HAP-1 (cell line): ENCODE data around the gene STKLD1.
A peak's percentile ranks its signal among the peaks of the same experiment; 100 is the strongest.
"Not testable (repeated sequence)": the region's sequence is repeated elsewhere in the genome, so short reads cannot be mapped to it uniquely, and the experiment has no call there.

Experiments used
- DNase-seq, 2 experiments: peaks; one replicate each; pipeline ENCODE4 v3.0.0-alpha.2; 2016 to 2020; ENCODE audit warnings: low spot score in 2 of 2
- H3K27me3 ChIP-seq: fragments of 250-450 bp; sonication (Bioruptor Pico); 2 replicates; pipeline ENCODE4 v1.5.1; 2020; ENCODE audit warnings: low read depth, mild to moderate bottlenecking, moderate library complexity
- H3K36me3 ChIP-seq: fragments of 250-450 bp; sonication (Bioruptor Pico); replicated peaks from 2 replicates; pipeline ENCODE4 v1.5.1; 2020; ENCODE audit warnings: mild to moderate bottlenecking
- H3K4me1 ChIP-seq: fragments of 250-450 bp; sonication (Bioruptor Pico); 2 replicates; pipeline ENCODE4 v1.5.1; 2020; ENCODE audit warnings: mild to moderate bottlenecking
- H3K4me3 ChIP-seq: fragments of 250-450 bp; sonication (Bioruptor Pico); 2 replicates; pipeline ENCODE4 v1.5.1; 2020; ENCODE audit warnings: mild to moderate bottlenecking, moderate library complexity
- H3K9me3 ChIP-seq: fragments of 250-450 bp; sonication (Bioruptor Pico); 2 replicates; pipeline ENCODE4 v1.5.1; 2020; ENCODE audit warnings: mild to moderate bottlenecking, moderate library complexity
- in situ Hi-C: fragments of 300-500 bp; cut with MboI; formaldehyde crosslinking; loops from 3 replicates; pipeline ENCODE4 v1.14.3; 2020; ENCODE audit warnings: low sequenced_read_pairs, inconsistent platforms, mixed read lengths

The STKLD1 gene

DNA sequence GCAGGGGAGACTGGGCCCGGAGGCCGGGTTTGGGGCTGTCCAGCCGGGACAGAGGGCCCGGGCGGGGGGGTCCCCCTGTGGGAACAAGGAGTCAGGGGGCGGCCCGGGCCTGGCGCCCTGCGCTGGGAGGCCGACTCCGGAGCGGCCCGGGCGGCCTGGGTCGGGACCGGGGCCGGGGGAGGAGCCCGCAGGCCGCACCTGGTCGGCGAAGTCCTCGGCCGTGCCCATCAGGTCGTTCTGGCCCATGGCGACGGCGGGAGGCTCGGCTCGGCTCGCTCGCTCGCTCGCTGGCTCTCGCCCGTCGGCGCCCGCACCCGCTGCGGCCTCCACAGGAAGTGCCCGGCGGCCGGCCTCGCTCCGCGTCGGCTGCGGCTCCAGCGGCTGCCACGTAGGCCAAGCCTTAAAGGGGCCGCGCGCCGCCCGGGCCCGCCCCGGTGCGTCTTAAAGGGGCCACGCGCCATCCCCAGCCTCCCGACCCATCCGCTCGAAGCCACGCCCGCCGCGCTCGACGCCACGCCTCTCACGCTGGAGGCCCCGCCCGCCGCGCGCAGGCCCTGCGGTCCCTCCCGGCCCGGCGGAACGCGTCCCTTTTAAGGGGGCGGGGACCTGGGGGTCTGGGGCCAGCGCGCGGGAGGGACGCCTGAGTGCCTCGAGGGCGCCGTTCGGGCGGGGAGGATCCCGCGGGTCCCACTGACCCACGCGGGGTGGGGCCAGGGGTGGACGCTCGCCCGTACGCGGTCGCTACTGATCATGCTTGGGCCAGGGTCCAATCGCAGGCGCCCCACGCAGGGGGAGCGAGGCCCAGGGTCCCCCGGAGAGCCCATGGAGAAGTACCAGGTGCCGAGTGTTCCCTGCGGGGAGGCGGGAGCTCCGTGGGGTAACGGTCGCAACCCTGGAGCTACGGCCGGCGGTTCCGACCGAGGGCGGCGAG lies at the start of gene STKLD1, which contains the start of gene SURF4:
Gene STKLD1, plus strand, starts transcription at position 643 of the 931 bp plus-strand sequence. Its CDS starts 108 bp downstream, at position 751.
Gene SURF4, minus strand, starts transcription at position 337 of the 931 bp plus-strand sequence. Its CDS starts 91 bp downstream, at position 246.
- peak; percentile 92 to 96 for DNase-seq
- Histone ChIP-seq H3K4me1 (peaks cover 13% of the 10 kb centered on the region), H3K36me3 (peaks cover 28% of the 10 kb centered on the region), H3K4me3 (peak within 1 kb of the TSS; percentile 86), H3K9me3 (no peaks in the 10 kb centered on the region), H3K27me3 (no peaks in the 10 kb centered on the region)
- in situ Hi-C loops, result no loop called here

DNA sequence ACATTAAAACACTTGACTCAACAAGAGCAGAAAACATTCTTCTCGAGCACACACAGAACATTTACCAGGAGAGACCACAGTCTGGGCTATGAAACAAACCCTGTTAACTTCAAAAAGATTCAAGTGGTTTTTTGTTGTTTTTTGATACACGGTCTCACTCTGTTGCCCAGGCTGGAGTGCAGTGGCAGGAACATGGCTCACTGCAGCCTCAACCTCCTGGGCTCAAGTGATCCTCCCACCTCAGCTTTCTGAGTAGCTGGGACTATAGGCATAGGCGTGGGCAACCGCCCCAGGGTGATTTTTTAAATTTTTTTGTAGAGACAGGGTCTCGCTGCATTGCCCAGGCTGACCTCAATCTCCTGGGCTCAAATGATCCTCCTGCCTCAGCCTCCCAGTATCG lies 49.1 kb upstream of the STKLD1 start:
- not testable (repeated sequence) for H3K9me3 ChIP-seq, H3K4me3 ChIP-seq, H3K27me3 ChIP-seq, DNase-seq, H3K4me1 ChIP-seq
- in situ Hi-C loops, result loop anchor here (10.0 kb wide), 2 partner anchors 92 to 142 kb away; no protein-coding TSS in a partner anchor
- H3K36me3 ChIP-seq, result peaks cover 15% of the 10 kb centered on the region

DNA sequence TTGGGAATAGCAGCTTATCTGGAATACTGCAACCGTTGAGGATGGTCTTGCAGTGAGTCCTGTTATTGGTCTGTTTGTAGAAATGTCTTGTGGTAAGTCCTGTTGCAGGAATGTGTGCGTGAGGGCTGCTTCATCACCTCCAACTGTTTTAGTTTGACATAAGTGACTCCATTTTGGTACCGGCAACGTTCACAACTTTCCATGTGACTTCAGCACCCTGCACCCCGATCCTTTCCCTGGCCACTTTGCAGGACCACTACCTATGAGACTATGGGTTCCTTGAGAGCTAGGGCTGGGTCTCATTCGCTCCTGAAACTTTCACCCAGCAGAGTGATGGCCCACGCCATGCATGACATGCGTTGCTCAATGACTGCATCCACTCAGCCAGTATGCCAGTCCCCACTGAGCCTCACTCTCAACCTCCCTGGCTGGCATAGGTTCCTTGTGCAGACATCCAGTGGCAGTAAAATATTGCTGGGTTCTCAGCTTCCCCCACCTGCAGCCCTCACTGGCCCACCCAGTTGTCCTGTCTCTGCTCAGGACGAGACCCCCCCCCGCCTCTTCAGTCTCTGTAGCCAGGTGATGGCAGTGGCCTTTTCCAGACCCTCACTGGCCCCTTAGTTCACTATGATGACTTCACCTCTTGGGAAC lies 48.2 kb upstream of the STKLD1 start:
- in situ Hi-C loops, result loop anchor here (10.0 kb wide), 2 partner anchors 93 to 143 kb away; no protein-coding TSS in a partner anchor
- peaks cover 25% of the 10 kb centered on the region for H3K36me3 ChIP-seq
- H3K4me1 ChIP-seq, result no peaks in the 10 kb centered on the region
- DNase-seq, result no peak
- H3K27me3 ChIP-seq, result no peaks in the 10 kb centered on the region
- no peak overlapping the region for H3K4me3 ChIP-seq
- H3K9me3 ChIP-seq, result no peaks in the 10 kb centered on the region

DNA sequence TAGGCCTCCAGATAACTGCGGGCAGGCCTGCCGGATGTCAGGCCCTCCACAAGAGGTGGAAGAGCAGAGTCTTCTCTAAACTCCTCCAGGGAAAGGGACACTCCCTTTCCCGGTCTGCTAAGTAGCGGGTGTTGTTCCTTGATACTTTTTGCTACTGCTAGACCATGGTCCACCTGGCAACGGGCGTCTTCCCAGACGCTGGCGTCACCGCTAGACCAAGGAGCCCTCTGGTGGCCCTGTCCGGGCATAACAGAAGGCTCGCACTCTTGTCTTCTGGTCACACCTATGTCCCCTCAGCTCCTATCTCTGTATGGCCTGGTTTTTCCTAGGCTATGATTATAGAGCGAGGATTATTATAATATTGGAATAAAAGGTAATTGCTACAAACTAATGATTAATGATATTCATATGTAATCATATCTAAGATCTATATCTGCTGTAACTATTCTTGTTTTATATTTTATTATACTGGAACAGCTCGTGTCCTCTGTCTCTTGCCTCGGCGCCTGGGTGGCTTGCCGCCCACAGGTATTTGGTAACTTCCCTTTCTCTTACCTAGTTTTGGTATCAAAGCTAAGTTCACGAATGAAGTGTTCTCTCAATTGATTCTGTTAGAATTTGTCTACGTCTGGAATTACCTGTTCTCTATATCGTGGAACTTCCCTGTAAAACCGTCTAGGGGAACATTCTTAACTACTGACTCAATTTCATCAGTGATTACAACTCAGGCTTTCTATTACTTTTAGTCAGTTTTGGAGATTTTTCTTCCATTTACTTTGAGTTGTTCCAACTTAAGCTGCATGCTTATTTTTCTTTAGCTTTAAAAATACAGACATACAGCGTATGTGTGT lies 46.6 kb upstream of the STKLD1 start:
- H3K4me1 ChIP-seq, H3K9me3 ChIP-seq, H3K27me3 ChIP-seq, H3K4me3 ChIP-seq: not testable (repeated sequence)
- in situ Hi-C loops, result loop anchor here (10.0 kb wide), 2 partner anchors 95 to 145 kb away; no protein-coding TSS in a partner anchor
- peak in 1 of 2 experiments; percentile 56 for DNase-seq
- H3K36me3 ChIP-seq, result peaks cover 40% of the 10 kb centered on the region

DNA sequence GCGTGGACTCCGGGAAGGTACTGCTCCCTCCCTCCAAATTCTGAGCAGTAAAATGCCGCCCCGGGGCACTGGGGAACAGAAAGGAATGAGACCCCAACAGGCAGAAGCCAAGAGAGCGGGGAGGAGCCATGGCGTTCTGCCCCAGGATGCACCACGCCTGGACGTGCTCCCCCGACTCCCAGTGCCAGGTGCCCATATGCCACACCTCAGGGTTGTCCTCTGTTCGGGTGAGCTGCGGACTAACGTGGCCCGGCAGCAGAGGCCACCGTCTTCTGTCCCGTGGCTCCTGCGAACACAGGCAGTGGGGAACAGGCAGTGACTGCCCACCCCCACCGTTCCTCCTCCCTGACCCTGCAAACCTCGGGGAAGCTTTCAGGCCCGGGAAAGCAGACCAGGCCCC lies 44.9 kb upstream of the STKLD1 start:
- no peaks in the 10 kb centered on the region for H3K27me3 ChIP-seq
- in situ Hi-C loops, result no loop called here
- no peak for DNase-seq
- H3K36me3 ChIP-seq, result peaks cover 47% of the 10 kb centered on the region
- no peaks in the 10 kb centered on the region for H3K9me3 ChIP-seq
- no peak overlapping the region for H3K4me3 ChIP-seq
- peaks cover 4% of the 10 kb centered on the region for H3K4me1 ChIP-seq

DNA sequence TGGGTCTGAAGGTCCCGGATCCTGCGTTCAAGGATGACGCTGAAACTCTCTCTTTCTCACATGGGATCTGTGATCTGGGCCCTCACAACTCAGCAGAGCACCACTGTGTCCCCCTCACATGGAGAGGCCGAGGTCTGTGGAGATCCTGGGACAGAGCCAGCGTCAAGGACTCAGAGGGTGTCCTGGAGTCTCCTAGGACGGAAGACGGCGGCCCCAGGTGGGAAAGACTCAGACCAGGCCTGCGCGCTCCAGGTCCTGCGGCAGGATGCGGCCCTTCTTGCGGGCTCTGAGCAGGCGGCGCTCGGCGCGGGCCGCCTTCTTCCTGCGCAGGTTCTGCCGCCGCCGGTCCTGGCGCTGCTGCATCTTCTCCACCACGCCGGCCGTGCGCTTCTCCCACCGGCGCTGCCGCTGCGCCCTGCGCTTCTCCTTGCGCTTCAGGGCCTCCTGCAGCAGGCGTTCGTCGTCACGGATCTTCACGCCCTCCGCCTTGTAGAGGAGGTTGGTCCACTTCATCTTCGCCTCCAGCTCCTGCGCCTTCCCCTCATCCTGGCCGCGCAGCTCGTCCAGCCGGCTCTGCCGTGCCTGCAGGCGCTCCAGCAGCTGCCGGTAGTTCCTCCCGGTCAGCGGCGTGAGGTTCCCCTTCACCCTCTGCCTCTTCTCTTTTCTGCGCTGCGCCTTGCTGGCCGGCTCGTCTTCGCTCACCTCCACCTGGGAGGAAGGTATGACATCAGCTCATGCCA lies 44.4 kb upstream of the STKLD1 start:
- no peaks in the 10 kb centered on the region for H3K27me3 ChIP-seq
- peak in 1 of 2 experiments; percentile 4 for DNase-seq
- H3K4me3 ChIP-seq, result no peak overlapping the region
- in situ Hi-C loops, result no loop called here
- no peaks in the 10 kb centered on the region for H3K9me3 ChIP-seq
- peaks cover 47% of the 10 kb centered on the region for H3K36me3 ChIP-seq
- H3K4me1 ChIP-seq, result peaks cover 10% of the 10 kb centered on the region

DNA sequence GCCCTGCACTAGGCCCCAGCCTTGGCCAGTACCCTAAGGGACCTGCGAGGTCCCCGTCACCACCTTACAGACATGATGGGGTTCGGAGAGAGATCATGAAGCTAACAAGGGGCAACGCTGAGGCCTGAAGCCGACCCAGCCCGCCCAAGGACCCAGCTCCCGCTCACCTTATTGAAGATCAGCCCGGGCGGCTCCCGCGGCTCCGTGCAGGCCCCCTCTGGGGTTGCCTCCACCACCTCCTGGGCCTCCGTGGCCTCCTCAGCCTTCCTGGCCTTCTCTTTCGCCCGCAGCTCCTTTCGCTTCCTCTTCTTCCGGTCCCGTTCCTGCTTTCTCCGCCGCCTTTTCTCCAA lies 43.8 kb upstream of the STKLD1 start:
- H3K9me3 ChIP-seq, result no peaks in the 10 kb centered on the region

DNA sequence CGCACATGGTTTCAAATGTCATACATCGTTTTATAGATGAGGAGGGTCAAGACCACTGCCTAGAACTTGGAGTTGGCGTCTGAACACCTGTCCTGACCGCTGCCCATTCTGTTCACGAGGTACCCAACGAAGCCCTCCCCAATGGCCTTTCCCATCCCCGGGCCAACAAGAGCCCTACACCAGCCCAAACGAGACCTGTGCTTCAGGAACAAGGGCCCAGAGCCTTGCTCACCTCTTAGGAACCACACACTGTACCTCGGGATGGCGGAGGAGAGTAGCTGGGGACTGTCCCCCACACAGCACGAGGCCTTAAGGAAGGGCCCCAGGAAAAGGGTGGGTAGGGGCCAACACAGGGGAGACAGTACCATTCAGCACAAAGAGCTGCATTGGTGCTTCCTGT lies 43.2 kb upstream of the STKLD1 start:
- no peaks in the 10 kb centered on the region for H3K9me3 ChIP-seq
- in situ Hi-C loops, result no loop called here

More for the DNA sequence above, 43.8 kb upstream of the STKLD1 start:
- Histone ChIP-seq H3K4me3 (no peak overlapping the region), H3K27me3 (no peaks in the 10 kb centered on the region), H3K36me3 (peaks cover 47% of the 10 kb centered on the region), H3K4me1 (peaks cover 10% of the 10 kb centered on the region)
- DNase-seq, result peak in 1 of 2 experiments; percentile 4
- in situ Hi-C loops, result no loop called here

DNA sequence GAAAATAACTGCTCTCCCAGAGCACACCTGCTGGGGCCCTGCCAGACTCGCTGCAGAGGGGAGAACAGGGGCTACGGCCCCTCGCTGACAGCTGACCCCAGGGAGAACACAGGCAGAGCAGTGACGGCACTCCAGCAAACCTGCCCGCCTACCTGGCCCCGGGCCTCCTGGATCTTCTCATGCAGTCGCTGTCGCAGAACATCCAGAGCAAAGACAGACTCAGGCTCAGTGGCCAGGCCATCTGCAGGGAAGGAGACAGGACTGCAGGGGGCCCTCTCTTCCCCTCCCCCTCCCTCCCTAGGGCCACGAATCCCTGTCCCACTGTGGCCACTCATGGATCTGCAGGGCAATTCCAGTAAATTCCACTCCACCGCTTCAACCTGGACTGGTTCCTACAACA lies 42.6 kb upstream of the STKLD1 start:
- in situ Hi-C loops, result no loop called here
- no peaks in the 10 kb centered on the region for H3K27me3 ChIP-seq
- H3K36me3 ChIP-seq, result peaks cover 47% of the 10 kb centered on the region
- H3K4me1 ChIP-seq, result peaks cover 10% of the 10 kb centered on the region
- peak in 1 of 2 experiments; percentile 12 for DNase-seq
- H3K9me3 ChIP-seq, result no peaks in the 10 kb centered on the region
- H3K4me3 ChIP-seq, result no peak overlapping the region

More for the DNA sequence above, 43.2 kb upstream of the STKLD1 start:
- no peak overlapping the region for H3K4me3 ChIP-seq
- peaks cover 47% of the 10 kb centered on the region for H3K36me3 ChIP-seq
- DNase-seq, result peak in 1 of 2 experiments; percentile 6
- H3K4me1 ChIP-seq, result peaks cover 10% of the 10 kb centered on the region
- no peaks in the 10 kb centered on the region for H3K27me3 ChIP-seq

DNA sequence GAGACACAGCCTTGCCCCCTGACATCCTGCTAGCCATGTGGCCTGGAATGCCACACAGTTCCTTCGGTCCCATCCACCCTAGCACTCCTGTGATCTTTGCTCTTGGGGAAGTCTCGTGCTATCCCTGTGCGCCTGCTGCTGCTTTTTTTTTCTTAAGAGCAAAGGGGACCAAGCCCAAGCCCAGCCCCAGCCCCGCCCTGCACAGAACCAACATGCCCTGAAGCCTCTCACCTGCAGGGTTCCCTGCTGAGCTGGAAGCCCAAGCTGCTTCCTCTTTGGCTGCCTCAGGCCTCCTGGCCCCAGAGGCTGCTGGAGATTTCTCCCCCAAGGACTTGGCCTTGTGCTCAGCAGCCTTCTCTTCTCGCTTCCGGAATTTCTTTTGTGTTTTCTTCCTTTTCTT lies 42.0 kb upstream of the STKLD1 start:
- in situ Hi-C loops, result no loop called here
- Histone ChIP-seq H3K27me3 (no peaks in the 10 kb centered on the region), H3K4me1 (peaks cover 10% of the 10 kb centered on the region), H3K9me3 (no peaks in the 10 kb centered on the region), H3K4me3 (peak overlapping the region; percentile 99; the same call in 1 of the 2 replicates), H3K36me3 (peaks cover 47% of the 10 kb centered on the region)
- peak in 1 of 2 experiments; percentile 6 for DNase-seq

DNA sequence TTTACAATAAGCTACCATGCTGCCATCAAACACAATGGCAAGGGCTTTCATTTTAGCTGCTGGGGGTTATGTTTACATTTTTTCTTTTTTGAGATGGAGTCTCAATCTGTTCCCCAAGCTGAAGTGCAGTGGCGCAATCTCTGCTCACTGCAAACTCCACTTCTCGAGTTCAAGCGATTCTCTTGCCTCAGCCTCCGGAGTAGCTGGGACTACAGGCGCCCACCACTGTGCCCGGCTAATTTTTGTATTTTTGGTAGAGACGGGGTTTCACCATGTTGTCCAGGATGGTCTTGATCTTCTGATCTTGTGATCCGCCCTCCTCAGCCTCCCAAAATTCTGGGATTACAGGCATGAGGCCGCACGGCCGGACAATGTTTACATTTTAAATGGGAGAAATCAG lies 41.3 kb upstream of the STKLD1 start:
- H3K27me3 ChIP-seq, in situ Hi-C loops, H3K9me3 ChIP-seq: not testable (repeated sequence)
- Histone ChIP-seq H3K36me3 (peaks cover 49% of the 10 kb centered on the region), H3K4me3 (peak overlapping the region; percentile 99), H3K4me1 (peaks cover 10% of the 10 kb centered on the region)
- DNase-seq, result peak in 1 of 2 experiments; percentile 5

DNA sequence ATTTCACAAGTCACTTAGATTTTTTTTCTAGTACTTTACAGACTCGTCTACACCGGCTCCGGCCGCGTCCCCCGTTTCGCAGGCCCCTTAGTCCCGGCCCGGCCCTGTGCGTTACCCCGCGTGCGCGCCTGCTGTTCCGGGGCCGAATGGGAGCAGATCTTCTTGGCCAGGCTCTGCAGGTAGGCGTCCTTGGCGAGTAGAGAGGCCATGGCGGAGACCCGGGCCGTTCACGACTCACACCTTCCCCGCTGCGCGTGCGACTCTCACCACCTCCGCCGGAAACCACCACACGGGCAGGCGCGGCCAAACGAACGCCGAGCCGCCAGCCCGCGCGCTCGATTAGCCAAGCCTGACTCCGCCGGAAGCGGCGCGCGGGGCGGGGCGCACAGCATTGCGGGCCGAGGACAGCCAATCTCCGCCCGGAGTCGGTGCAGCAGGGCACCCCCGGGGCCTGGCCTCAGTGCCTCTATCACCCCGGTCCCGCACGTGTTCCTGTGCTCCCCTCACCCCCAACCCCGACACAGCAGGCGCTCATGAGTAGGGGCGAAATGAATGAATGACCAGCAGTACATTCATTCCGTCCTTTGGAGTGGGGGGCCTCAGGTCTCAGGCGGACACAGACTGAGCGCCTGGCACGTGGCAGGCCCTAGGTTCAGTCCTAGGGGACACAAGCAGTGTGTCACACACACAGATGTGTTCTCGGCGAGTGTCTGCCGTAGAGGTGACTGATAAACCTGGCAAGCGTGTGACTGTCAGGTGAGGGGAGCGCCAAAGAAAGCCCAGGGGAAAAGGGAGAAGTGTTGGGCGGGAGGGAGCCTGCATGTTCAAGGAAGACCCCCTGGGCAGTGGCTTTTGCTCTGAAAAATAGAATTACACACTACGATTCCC lies 40.0 kb upstream of the STKLD1 start, which contains the start of gene SURF6:
Gene SURF6, minus strand, starts transcription at position 265 of the 888 bp plus-strand sequence. Its CDS starts 56 bp downstream, at position 209.
- peak within 1 kb of the TSS; percentile 99 for H3K4me3 ChIP-seq
- H3K4me1 ChIP-seq, result peaks cover 10% of the 10 kb centered on the region
- peaks cover 53% of the 10 kb centered on the region for H3K36me3 ChIP-seq
- DNase-seq, result peak; percentile 79 to 94
- in situ Hi-C loops, result no loop called here
- H3K27me3 ChIP-seq, result no peaks in the 10 kb centered on the region
- H3K9me3 ChIP-seq, result no peaks in the 10 kb centered on the region
